Upper lobe of left lung (tissue), 6 donors: ENCODE results near the gene ADO. TPM values are rescaled to one million over a fixed set of nuclear protein-coding genes. Genes with fewer than 3 reads are reported as not detected.

Experiments used
- ATAC-seq, 2 donors: fragments of 200-7000 bp; cut with Tn5 transposase; one replicate each; pipeline ENCODE4 v1.9.1; 2022; ENCODE audit warnings: mild to moderate bottlenecking in 2 of 2, moderate library complexity in 2 of 2; ENCODE audit not compliant: low FRiP score in 2 of 2
- DNase-seq, 2 donors: peaks; one replicate each; pipeline ENCODE4 v3.0.0-alpha.2; 2019 to 2020
- H3K27ac ChIP-seq, 4 donors: fragments of 200-600 bp; sonication (generic); one replicate each; pipeline ENCODE4 v1.5.1; 2016 to 2019
- H3K27me3 ChIP-seq, 4 donors: fragments of 200-600 bp; sonication (generic); one replicate each; pipeline ENCODE4 v1.5.1; 2017 to 2019
- H3K36me3 ChIP-seq, 4 donors: fragments of 200-600 bp; sonication (generic); one replicate each; pipeline ENCODE4 v1.5.1; 2016 to 2019
- H3K4me1 ChIP-seq, 4 donors: fragments of 200-600 bp; sonication (generic); one replicate each; pipeline ENCODE4 v1.5.1; 2018 to 2019
- H3K4me3 ChIP-seq, 4 donors: fragments of 200-600 bp; sonication (generic); one replicate each; pipeline ENCODE4 v1.5.1; 2017 to 2019; ENCODE audit warnings: mild to moderate bottlenecking in 2 of 4, moderate library complexity in 1 of 4
- H3K9me3 ChIP-seq, 4 donors: fragments of 200-600 bp; sonication (generic); one replicate each; pipeline ENCODE4 v1.5.1; 2018 to 2019
- EP300 ChIP-seq, 4 donors: sonication (generic); formaldehyde crosslinking; IDR thresholded peaks; one replicate each; pipeline ENCODE4 v1.5.1; 2017; ENCODE audit warnings: antibody characterized with exemption in 4 of 4, control low read depth in 2 of 4
- POLR2A ChIP-seq, 4 donors: fragments of 450-650 bp; IDR thresholded peaks; one replicate each; pipeline ENCODE4 v1.5.1; 2016 to 2017; ENCODE audit warnings: antibody characterized with exemption in 4 of 4, mild to moderate bottlenecking in 2 of 4
- POLR2AphosphoS5 ChIP-seq, 2 donors: sonication (generic); formaldehyde crosslinking; IDR thresholded peaks; one replicate each; pipeline ENCODE4 v1.5.1; 2017; ENCODE audit warnings: antibody characterized with exemption in 2 of 2
- WGBS, 2 donors: methylation state at CpG; one replicate each; pipeline ENCODE4 v1.1.5; 2017 to 2018; 5-methylcytosine and 5-hydroxymethylcytosine counted together
- total RNA-seq, 6 donors: library from RNA; depleted of rRNA in 4 of 6; stranded (reverse); fragments of >200 nt in 4 of 6; gene quantifications; one replicate each; pipeline versions ENCODE4 v1.1.0 to v1.2.1, GENCODE V29; 2016 to 2021
- TF ChIP-seq, protein P1 (sequence below), 6 experiments: fragments of 450-650 bp in 4 of 6; fragments of 200-600 bp in 2 of 6; sonication (generic) in 2 of 6; IDR thresholded peaks; one replicate each; pipeline ENCODE4 v1.5.1; 2016 to 2019; ENCODE audit warnings: antibody characterized with exemption in 6 of 6
- donor health status: DM: no; HTN: no; CAD: no; lungs with moderate emphysema.
- donor health status: DM: no; HTN: yes; CAD: no; lungs with severe emphysema.

Gene ADO
- total RNA-seq, 6 donors from 2014 or later: 7.3 to 27.5 (median 19.2) TPM

DNA sequence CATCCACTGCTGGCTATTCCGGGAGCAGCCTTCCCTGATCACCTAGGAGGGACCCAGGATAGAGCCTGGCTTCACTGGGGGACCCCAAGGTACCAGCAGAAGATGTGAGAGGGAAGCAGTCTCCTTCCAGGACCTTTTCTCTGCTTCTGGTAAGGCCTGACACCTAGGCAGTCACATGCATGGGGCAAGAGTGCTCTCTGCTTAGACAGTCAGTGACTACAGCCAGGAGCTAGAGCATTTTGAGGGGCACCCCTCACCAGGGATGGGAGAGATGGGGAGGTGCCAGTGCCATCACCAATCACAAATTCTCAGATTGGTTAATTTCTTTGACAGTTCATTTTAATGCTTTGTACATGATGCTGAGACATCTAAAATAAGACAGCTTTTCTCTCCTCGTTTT is 13.9 kb upstream of the ADO start:
- Histone ChIP-seq H3K27me3 (no peaks in the 10 kb centered on the region), H3K4me1 (no peaks in the 10 kb centered on the region), H3K27ac (no peak overlapping the region), H3K4me3 (no peak overlapping the region), H3K9me3 (no peaks in the 10 kb centered on the region), H3K36me3 (no peaks in the 10 kb centered on the region)
- 92 to 94% methylated on average over 2 of the region's 2 CpGs for WGBS, 2 donors
- DNase-seq (no peak), ATAC-seq (no peak)
- TF ChIP-seq EP300 (IDR thresholded peaks at IDR 0.05): no peak
- TF ChIP-seq POLR2A (IDR thresholded peaks at IDR 0.05): no peak
- TF ChIP-seq, protein P1, sequence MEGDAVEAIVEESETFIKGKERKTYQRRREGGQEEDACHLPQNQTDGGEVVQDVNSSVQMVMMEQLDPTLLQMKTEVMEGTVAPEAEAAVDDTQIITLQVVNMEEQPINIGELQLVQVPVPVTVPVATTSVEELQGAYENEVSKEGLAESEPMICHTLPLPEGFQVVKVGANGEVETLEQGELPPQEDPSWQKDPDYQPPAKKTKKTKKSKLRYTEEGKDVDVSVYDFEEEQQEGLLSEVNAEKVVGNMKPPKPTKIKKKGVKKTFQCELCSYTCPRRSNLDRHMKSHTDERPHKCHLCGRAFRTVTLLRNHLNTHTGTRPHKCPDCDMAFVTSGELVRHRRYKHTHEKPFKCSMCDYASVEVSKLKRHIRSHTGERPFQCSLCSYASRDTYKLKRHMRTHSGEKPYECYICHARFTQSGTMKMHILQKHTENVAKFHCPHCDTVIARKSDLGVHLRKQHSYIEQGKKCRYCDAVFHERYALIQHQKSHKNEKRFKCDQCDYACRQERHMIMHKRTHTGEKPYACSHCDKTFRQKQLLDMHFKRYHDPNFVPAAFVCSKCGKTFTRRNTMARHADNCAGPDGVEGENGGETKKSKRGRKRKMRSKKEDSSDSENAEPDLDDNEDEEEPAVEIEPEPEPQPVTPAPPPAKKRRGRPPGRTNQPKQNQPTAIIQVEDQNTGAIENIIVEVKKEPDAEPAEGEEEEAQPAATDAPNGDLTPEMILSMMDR (IDR thresholded peaks at IDR 0.05): no peak
- TF ChIP-seq POLR2AphosphoS5 (IDR thresholded peaks at IDR 0.05): no peak

DNA sequence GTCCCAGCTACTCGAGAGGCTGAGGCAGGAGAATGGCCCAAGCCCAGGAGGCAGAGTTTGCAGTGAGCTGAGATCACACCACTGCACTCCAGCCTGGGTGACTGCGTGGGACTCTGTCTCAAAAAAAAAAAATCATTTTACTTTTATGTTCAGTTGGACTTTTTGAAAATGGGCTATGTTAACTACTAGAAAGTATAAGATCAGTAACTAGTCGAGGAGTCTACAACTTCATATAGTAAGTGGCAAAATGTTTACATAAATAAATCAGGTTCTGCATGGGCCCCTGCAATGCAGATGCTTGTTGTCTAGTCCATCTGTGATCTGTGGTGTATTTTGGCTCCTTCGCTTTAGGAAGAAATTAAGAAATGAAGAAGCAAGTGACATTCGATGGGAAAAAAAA is 12.3 kb upstream of the ADO start:
- Histone ChIP-seq H3K9me3 (no peaks in the 10 kb centered on the region), H3K4me1 (no peaks in the 10 kb centered on the region), H3K27me3 (no peaks in the 10 kb centered on the region), H3K4me3 (no peak overlapping the region), H3K36me3 (no peaks in the 10 kb centered on the region), H3K27ac (no peak overlapping the region)
- WGBS, 2 donors: 74 to 86% methylated on average over 5 of the region's 5 CpGs
- no peak for DNase-seq
- no peak for ATAC-seq
- TF ChIP-seq EP300 (IDR thresholded peaks at IDR 0.05) (no peak), POLR2AphosphoS5 (IDR thresholded peaks at IDR 0.05) (no peak)
- TF ChIP-seq, protein P1 (IDR thresholded peaks at IDR 0.05): no peak

DNA sequence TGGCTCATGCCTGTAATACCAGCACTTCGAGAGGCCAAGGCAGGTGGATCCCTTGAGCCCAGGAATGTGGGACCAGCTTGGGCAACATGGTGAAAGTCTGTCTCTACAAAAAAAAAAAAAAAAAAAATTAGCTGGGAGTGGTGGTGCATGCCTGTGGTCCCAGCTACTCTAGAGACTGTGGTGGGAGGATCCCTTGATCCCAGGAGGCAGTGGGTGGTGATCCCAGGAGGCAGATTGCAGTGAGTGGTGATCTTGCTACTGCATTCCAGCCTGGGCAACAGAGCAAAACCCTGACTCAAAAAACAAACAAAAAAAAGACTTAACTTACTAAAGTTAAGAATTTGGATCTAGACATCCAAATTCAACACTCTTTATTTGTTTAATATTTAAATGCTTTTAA is 10.2 kb upstream of the ADO start:
- Histone ChIP-seq H3K9me3 (no peaks in the 10 kb centered on the region), H3K27ac (no peak overlapping the region), H3K27me3 (no peaks in the 10 kb centered on the region), H3K36me3 (no peaks in the 10 kb centered on the region), H3K4me3 (no peak overlapping the region), H3K4me1 (no peaks in the 10 kb centered on the region)
- TF ChIP-seq POLR2AphosphoS5 (IDR thresholded peaks at IDR 0.05) (no peak), EP300 (IDR thresholded peaks at IDR 0.05) (no peak), POLR2A (IDR thresholded peaks at IDR 0.05) (no peak)
- TF ChIP-seq, protein P1 (IDR thresholded peaks at IDR 0.05): no peak
- ATAC-seq (no peak), DNase-seq (no peak)
- 68 to 93% methylated on average over 1 of the region's 1 CpG for WGBS, 2 donors

DNA sequence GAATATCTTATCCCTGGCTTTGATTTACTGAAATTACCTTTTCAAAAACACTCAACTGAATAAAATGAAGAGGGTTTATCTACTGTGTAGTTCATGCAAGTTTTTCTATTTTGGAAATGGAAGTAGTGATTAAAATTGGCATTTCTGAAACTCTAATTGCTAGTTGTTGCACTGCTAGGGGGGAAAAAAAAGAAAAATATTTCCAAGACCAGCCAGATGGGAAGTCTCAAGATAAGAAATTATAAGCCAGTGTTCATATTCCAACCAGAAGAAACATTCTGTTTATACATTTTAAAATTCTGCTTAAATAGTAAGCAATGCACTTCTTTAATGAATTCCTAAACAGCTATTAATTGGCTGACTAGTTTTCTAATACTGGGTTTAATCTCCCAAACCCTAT is 9.4 kb upstream of the ADO start:
- no peak for DNase-seq

DNA sequence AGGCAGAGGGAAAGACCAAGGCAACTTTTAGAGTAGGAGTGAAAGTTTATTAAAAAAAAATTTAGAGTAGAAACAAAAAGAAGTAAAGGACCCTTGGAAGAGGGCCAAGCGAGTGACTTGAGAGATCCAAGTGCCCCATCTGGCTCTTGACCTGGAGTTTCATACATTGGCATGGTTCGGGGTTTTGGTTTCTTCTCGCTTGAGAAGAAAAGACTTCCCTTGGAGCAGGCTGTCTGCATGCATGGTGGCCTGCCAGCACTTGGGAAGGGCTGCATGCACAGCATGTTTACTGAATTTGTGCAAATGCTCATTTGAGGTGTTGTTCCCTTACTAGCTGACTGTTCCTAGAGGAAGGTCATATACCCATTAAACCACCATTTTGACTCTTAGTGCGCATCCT is 8.8 kb upstream of the ADO start:
- Histone ChIP-seq H3K4me1 (no peaks in the 10 kb centered on the region), H3K9me3 (no peaks in the 10 kb centered on the region), H3K27ac (no peak overlapping the region), H3K4me3 (no peak overlapping the region), H3K36me3 (no peaks in the 10 kb centered on the region), H3K27me3 (no peaks in the 10 kb centered on the region)
- DNase-seq (no peak), ATAC-seq (no peak)
- 74 to 80% methylated on average over 4 of the region's 4 CpGs for WGBS, 2 donors
- TF ChIP-seq EP300 (IDR thresholded peaks at IDR 0.05) (no peak), POLR2AphosphoS5 (IDR thresholded peaks at IDR 0.05) (no peak), POLR2A (IDR thresholded peaks at IDR 0.05) (no peak)
- TF ChIP-seq, protein P1 (IDR thresholded peaks at IDR 0.05): no peak

More for the DNA sequence above, 9.4 kb upstream of the ADO start:
- Histone ChIP-seq H3K4me1 (no peaks in the 10 kb centered on the region), H3K4me3 (no peak overlapping the region), H3K27ac (no peak overlapping the region), H3K36me3 (no peaks in the 10 kb centered on the region), H3K9me3 (no peaks in the 10 kb centered on the region), H3K27me3 (no peaks in the 10 kb centered on the region)
- no peak for ATAC-seq
- TF ChIP-seq POLR2A (IDR thresholded peaks at IDR 0.05): no peak
- TF ChIP-seq, protein P1 (IDR thresholded peaks at IDR 0.05): no peak
- TF ChIP-seq EP300 (IDR thresholded peaks at IDR 0.05): no peak
- TF ChIP-seq POLR2AphosphoS5 (IDR thresholded peaks at IDR 0.05): no peak
